NCI-H1694 (cell line): ENCODE data around the gene ZMIZ1.
A peak's percentile ranks its signal among the peaks of the same experiment; 100 is the strongest.

Experiments
- DNase-seq: peaks from one replicate; lab custom pipeline; 2025; lab: John Stamatoyannopoulos, UW

The ZMIZ1 gene

GRCh38 chr10:79234391-79235315 is 165.9 kb downstream of the ZMIZ1 start:
- DNase-seq = no peak

- no peak for DNase-seq
Observed at GRCh38 chr10:79235765-79236432, 167.1 kb downstream of the ZMIZ1 start.

GRCh38 chr10:79236433-79236765 is 167.6 kb downstream of the ZMIZ1 start:
- DNase-seq = no peak

DNA sequence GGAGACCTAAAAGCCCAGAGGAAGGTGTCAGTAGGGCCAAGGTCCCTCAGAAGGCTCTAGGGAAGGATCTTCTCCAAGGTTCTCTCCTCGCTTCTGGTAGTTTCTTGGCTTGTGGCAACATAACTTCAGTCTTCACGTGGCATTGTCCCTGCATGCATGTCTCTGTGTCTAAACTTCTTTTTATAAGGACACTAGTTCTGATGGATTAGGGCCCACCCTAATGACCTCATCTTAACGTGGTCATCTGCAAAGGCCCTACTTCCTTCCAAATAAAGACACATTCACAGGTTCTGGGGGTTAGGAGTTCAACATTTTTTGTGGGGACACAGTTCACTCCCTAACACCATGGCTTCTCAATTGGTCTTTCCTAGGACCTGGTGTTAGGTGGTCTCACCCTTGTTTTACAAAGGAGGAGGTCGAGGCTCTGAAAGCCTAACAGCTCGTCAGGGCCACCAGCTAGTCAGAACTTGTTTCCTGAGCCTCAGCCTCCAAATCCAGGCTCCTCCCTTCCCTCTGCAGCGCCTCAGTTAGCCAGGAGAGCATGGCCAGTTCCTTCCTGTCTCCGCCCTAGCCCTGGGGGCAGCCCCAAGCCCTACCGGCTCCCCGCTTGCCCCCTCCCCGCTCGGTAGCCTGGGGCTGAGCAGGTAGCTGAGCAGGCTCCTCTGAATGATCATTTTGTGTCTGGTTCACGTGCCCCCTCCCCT is 168.8 kb downstream of the ZMIZ1 start:
- no peak for DNase-seq

DNA sequence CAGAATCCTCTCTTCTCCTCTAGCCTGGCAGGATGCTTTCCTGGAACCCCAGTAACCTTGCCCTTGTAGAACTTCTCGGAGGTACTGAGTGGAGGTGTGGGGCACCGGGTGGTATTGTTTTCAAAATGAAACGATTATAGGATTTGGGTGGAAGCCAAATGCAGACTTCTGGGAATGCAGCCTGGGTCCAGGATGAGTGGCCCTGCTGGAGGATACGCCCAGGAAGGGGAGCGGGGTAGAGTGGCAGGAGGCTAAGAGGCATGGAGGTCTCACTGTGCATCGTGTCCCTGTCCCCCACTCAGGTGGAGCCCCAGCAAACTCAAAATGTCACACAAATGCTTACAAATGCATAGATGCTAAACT is 169.4 kb downstream of the ZMIZ1 start:
- DNase-seq = no peak

DNA sequence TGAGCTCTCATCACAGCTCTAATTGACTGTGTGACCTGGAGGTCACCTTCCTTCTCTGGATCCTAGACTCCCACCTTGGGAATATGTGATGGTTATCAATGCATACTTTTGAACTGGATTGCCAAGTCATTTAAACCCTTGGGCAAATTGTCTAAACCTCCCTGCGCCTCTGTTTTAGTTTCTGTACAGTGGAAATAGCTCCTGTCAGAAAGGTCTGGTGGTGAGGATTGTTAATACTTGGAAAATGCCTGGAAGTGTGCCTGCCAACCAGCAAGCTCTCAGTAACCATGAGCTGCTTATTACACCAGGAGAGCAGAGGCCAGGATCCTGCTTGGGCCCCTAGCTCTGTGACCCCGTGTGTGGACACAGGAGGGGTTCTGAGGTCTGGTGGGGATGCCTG is 169.8 kb downstream of the ZMIZ1 start:
- DNase-seq = no peak

DNA sequence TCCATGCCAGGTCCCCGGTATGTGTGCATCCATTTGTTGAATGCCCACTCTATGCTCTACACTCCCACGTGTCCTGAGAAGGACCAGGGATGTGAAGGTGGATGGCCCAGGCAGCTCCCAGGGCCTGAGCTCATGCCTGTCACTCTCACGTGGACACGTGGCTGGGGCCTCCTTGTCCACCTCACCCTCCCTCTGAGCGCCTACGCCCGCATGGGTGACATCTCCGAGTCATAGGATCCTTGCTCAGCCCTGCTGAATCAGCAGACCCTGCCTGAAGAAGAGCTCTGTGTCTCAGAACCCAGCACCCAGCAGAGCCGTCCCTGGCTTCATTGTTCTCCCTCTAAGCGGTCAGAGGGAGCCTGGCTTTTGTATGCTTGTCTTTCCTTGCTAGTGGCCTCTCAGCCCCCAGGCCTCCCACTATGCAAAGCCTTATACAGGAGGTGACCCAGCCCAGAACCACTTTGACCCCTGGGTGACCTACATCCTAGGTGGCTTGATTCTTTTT is 170.6 kb downstream of the ZMIZ1 start:
- no peak for DNase-seq

DNA sequence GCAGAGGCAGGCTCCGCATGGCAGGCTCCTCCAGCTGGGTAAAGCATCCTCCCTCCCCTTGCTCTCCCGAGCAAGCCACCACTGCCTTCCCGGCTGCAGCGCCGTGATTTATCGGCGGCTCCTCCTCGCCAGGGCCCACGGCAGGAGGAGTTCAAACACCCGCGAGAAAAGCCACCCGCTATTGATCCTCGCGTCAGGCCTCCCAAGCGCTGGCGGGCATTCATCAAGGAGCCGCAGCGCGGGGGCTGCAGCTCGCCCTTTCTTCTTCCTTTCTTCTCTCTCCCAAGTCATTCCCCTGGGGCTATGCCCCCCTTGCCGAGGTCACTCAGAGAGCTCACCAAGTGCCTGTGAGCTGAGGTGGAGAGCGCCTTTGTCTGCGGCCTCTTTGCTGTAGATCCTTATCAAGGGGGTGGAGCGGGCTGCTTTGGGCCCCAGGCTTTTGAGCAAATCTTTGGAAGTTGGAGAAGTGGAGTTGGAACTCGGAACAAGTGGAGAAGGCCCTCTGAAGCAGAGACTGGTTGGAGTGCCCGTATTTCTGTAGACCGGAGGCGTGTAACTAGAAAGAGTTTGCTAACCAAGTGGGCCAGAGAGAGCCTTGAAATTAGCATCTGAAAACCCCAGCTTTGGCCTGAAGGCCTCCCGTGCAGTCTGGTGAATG is 171.3 kb downstream of the ZMIZ1 start:
- no peak for DNase-seq

DNA sequence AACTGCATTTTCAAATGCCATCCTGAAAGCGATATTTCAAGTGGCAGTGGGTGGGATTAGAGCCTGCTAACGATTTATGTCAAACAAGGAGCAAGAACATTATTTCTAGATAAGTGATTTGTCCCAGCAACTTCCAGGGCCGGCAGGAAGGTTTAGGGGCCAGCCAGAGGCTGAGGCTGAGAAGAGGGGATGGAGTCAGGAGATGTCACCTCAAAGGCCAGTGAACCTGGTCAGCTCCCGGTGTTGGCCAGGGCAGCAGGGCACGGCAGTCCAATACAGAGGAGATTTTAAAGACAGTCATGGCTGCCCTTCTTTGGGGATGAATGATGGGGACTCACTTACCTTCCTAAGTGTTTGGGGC is 172.8 kb downstream of the ZMIZ1 start:
- DNase-seq = no peak

- no peak for DNase-seq
Observed at GRCh38 chr10:79241990-79242619, 173.3 kb downstream of the ZMIZ1 start.

- no peak for DNase-seq
Observed at GRCh38 chr10:79242620-79243152, 173.9 kb downstream of the ZMIZ1 start.

- DNase-seq = peak; percentile 18
Observed at GRCh38 chr10:79243181-79244067, 174.7 kb downstream of the ZMIZ1 start.

- no peak for DNase-seq
Observed at GRCh38 chr10:79244068-79244442, 175.3 kb downstream of the ZMIZ1 start.

DNA sequence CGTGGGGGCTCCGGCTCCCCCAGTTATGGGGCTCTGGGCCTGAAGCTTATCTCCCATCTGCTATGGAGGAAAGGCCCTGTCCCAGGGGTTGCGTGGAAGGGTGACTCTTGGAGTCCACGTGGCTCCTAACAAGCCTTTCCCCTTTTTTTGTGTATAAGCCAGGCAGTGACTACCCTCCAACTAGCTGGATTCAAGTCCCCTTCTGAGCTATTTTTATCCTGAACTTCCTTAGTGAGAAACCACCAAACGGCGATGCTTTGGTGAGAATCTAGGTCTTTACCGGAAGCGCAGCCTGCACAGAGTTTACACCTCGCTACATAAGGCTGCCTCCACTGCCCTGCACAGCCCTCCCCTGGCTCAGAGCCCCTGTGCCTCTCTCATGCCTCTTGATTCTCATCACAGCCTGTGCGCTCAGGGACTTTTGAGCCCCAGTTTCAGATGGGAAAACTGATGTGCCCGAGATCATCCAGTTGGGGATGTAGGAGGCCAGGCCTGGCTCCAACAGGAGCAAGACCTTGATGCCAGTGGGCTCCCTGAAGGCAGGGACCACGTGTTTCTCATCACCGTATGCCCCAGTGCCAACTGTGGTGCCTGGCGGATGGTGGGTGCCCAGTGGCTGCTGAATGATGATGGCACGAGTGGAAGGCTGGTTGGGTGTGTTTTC is 176.2 kb downstream of the ZMIZ1 start:
- no peak for DNase-seq

DNA sequence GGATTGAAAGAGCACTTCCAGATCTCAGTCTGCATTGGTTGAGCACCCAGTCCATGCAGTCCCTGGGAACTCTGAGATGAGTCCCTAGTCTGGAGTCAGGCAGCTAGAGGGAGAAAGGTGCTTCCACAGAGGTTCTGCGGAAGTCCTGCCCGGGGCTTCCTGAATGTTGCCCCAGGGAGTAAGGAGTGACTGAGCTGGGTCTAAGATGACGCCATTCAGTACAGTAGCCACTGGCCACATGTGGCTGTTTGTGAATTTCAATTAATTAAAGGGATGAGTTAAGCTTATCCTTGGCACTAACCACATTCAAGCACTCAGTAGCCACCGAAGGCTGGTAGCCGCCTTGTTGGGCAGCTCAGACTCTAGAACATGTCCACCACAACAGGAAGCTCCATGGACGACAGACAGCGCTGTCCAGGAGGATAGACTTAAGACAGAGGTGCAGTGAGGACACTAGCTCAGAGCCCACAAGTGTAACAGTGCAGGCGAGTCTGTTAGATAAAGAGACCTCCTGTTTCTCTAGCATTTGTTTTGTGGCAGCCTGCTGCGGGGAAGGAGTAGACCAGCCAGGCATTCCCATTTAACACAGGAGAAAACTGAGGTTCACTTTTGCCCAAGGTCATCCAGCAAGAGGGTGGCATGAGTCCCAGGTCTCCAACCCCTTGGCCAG is 176.9 kb downstream of the ZMIZ1 start:
- no peak for DNase-seq

DNA sequence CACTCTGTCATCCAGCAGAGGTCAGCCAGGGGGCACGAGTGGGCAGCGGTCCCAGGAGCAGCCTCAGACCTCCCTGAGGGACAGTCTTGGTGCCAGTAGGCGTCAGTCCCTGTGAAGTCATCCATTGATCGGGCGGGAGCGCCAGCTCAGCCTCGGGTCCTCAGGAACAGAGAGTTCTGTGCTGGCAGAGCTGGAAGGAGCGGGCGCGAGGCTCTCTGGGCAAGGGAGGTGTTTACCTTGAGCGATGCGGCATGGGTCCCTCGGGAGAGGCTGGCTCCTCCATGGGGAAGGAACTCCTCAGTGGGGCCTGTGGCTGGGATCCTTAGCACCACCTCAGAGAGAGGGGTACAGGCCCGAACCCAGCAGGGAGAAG is 177.4 kb downstream of the ZMIZ1 start:
- DNase-seq = no peak

- DNase-seq = no peak
Observed at GRCh38 chr10:79246606-79247275, 178.0 kb downstream of the ZMIZ1 start.

- no peak for DNase-seq
Observed at GRCh38 chr10:79247373-79248137, 178.8 kb downstream of the ZMIZ1 start.
